Ovary (tissue), 3 donors: ENCODE results near the gene HAUS3.

Experiments
- CTCF ChIP-seq, 3 donors: fragments of 450-650 bp in 2 of 3; fragments of 200-600 bp in 1 of 3; IDR thresholded peaks; one replicate each; pipeline versions ENCODE4 v1.5.1 to v1.8.0; 2016 to 2022; ENCODE audit warnings: antibody characterized with exemption in 3 of 3, mild to moderate bottlenecking in 1 of 3
- EP300 ChIP-seq: sonication (generic); formaldehyde crosslinking; IDR thresholded peaks from one replicate; pipeline ENCODE4 v1.6.1; 2017; ENCODE audit warnings: antibody characterized with exemption
- POLR2A ChIP-seq: fragments of 450-650 bp; IDR thresholded peaks from one replicate; pipeline ENCODE4 v1.6.1; 2017; ENCODE audit warnings: antibody characterized with exemption, mild to moderate bottlenecking, moderate library complexity
- donor health status: DM: no; HTN: no; CAD: no.

GRCh38 chr4:2268357-2269205, 26.7 kb upstream of the HAUS3 start:
- TF ChIP-seq CTCF (IDR thresholded peaks at IDR 0.05) (no peak), POLR2A (no peak), EP300 (no peak)
